Vagina (tissue), 2 donors: ENCODE measurements around the gene SHANK1.

Experiments
- POLR2A ChIP-seq, 2 donors: fragments of 450-650 bp; IDR thresholded peaks; one replicate each; pipeline ENCODE4 v1.6.1; 2017; ENCODE audit warnings: antibody characterized with exemption in 2 of 2, mild to moderate bottlenecking in 2 of 2, moderate library complexity in 2 of 2
- TF ChIP-seq, protein P1 (sequence below), 3 experiments: fragments of 450-650 bp in 2 of 3; fragments of 200-600 bp in 1 of 3; sonication (generic) in 1 of 3; IDR thresholded peaks; one replicate each; pipeline ENCODE4 v1.5.1; 2017 to 2019; ENCODE audit warnings: antibody characterized with exemption in 3 of 3, mild to moderate bottlenecking in 2 of 3, moderate library complexity in 2 of 3

DNA sequence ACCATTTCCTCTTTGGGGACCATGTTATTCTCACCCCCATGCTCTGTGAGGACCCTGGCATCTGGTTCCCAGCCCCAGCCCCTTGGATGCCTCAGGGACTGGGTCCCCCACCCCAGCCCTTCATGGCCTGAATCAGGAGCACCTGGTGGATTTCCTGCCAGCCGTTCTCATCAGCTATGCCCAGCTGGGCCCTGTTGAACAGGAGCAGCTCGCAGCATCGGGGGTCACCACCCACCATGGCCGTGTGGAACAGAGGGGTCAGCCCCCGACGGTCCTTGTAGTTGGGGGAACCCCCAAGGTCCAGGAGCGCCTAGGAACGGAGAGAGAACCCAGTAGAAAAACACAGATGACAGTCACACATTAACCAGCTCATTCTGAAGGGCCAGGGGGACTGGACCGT, 7.8 kb downstream of the SHANK1 start:
- TF ChIP-seq, protein P1, sequence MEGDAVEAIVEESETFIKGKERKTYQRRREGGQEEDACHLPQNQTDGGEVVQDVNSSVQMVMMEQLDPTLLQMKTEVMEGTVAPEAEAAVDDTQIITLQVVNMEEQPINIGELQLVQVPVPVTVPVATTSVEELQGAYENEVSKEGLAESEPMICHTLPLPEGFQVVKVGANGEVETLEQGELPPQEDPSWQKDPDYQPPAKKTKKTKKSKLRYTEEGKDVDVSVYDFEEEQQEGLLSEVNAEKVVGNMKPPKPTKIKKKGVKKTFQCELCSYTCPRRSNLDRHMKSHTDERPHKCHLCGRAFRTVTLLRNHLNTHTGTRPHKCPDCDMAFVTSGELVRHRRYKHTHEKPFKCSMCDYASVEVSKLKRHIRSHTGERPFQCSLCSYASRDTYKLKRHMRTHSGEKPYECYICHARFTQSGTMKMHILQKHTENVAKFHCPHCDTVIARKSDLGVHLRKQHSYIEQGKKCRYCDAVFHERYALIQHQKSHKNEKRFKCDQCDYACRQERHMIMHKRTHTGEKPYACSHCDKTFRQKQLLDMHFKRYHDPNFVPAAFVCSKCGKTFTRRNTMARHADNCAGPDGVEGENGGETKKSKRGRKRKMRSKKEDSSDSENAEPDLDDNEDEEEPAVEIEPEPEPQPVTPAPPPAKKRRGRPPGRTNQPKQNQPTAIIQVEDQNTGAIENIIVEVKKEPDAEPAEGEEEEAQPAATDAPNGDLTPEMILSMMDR (IDR thresholded peaks at IDR 0.05) = no peak
- TF ChIP-seq POLR2A (IDR thresholded peaks at IDR 0.05) = no peak
